Superior temporal gyrus (tissue), 1 donor: Measurements from ENCODE around the gene LOXHD1.

Source experiments
- DNase-seq: peaks from one replicate; pipeline ENCODE4 v3.0.0-alpha.2; 2016; ENCODE audit errors: extremely low spot score

LOXHD1 gene

GRCh38 chr18:46574743-46575115, 82.3 kb downstream of the LOXHD1 start:
- no peak for DNase-seq

- DNase-seq: no peak
These were observed 82.8 kb downstream of the LOXHD1 start for GRCh38 chr18:46574000-46574742.

GRCh38 chr18:46573156-46573555, 83.9 kb downstream of the LOXHD1 start:
- DNase-seq: no peak

- DNase-seq: no peak
These were observed 85.3 kb downstream of the LOXHD1 start for GRCh38 chr18:46571756-46572155.

- no peak for DNase-seq
These were observed 86.4 kb downstream of the LOXHD1 start for GRCh38 chr18:46570666-46571065.

- no peak for DNase-seq
These were observed 86.9 kb downstream of the LOXHD1 start for GRCh38 chr18:46570134-46570533.

- DNase-seq: no peak
These were observed 87.8 kb downstream of the LOXHD1 start for GRCh38 chr18:46569211-46569610.

- DNase-seq: no peak
These were observed 89.8 kb downstream of the LOXHD1 start for GRCh38 chr18:46567196-46567595.

- no peak for DNase-seq
These were observed 90.9 kb downstream of the LOXHD1 start for GRCh38 chr18:46566111-46566510.

- no peak for DNase-seq
These were observed 91.8 kb downstream of the LOXHD1 start for GRCh38 chr18:46565256-46565655.

GRCh38 chr18:46563317-46563716, 93.7 kb downstream of the LOXHD1 start:
- no peak for DNase-seq

GRCh38 chr18:46562674-46563192, 94.3 kb downstream of the LOXHD1 start:
- no peak for DNase-seq

GRCh38 chr18:46560671-46561045, 96.4 kb downstream of the LOXHD1 start:
- no peak for DNase-seq

- no peak for DNase-seq
These were observed 96.9 kb downstream of the LOXHD1 start for GRCh38 chr18:46559946-46560670.

GRCh38 chr18:46559296-46559695, 97.7 kb downstream of the LOXHD1 start:
- no peak for DNase-seq

- no peak for DNase-seq
These were observed 100.3 kb downstream of the LOXHD1 start for GRCh38 chr18:46556590-46557206.

GRCh38 chr18:46555724-46556123, 101.3 kb downstream of the LOXHD1 start:
- peak; percentile 89 for DNase-seq

GRCh38 chr18:46555213-46555612, 101.8 kb downstream of the LOXHD1 start:
- peak; percentile 95 for DNase-seq

- DNase-seq: peak; percentile 64
These were observed 102.5 kb downstream of the LOXHD1 start for GRCh38 chr18:46554406-46555080.

- DNase-seq: no peak
These were observed 106.4 kb downstream of the LOXHD1 start for GRCh38 chr18:46550609-46551008.

- DNase-seq: no peak
These were observed 109.5 kb downstream of the LOXHD1 start for GRCh38 chr18:46547520-46547919.

- DNase-seq: no peak
These were observed 110.8 kb downstream of the LOXHD1 start for GRCh38 chr18:46546111-46546640.
